ENCODE data around the gene NDEL1.

- TF ChIP-seq CTCF (IDR thresholded peaks at IDR 0.05): no peak
- no peak for TF ChIP-seq POLR2A (IDR thresholded peaks at IDR 0.05)
These were observed 17.2 kb upstream of the NDEL1 start for GRCh38 chr17:8418471-8418870.
